ENCODE measurements around the gene PGLYRP2.

The PGLYRP2 gene

GRCh38 chr19:15442142-15442920 lies 37.0 kb downstream of the PGLYRP2 start:
- H3K4me3 ChIP-seq (ENCODE audit: low read depth, low read length), result no peak overlapping the region

DNA sequence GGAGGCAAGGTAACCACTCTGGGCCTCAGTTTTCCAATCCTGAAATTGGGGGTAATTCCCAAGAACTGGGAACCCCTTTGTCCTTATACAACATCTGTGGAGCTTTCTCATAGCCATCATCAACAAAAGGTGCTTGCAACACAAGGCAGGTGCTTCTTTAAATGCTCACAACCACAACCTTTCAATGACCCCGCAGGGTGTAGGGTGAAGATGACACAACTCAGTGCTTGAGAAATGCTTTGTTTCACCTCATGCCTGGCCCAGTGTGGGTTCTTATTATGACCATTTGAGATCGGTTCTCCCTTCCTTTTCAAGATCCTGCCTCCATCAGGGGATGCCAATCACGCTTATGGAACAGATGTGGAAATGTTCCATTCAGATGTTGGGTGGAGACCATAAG lies 38.0 kb downstream of the PGLYRP2 start:
- H3K4me3 ChIP-seq (ENCODE audit: low read depth, low read length), result no peak overlapping the region

DNA sequence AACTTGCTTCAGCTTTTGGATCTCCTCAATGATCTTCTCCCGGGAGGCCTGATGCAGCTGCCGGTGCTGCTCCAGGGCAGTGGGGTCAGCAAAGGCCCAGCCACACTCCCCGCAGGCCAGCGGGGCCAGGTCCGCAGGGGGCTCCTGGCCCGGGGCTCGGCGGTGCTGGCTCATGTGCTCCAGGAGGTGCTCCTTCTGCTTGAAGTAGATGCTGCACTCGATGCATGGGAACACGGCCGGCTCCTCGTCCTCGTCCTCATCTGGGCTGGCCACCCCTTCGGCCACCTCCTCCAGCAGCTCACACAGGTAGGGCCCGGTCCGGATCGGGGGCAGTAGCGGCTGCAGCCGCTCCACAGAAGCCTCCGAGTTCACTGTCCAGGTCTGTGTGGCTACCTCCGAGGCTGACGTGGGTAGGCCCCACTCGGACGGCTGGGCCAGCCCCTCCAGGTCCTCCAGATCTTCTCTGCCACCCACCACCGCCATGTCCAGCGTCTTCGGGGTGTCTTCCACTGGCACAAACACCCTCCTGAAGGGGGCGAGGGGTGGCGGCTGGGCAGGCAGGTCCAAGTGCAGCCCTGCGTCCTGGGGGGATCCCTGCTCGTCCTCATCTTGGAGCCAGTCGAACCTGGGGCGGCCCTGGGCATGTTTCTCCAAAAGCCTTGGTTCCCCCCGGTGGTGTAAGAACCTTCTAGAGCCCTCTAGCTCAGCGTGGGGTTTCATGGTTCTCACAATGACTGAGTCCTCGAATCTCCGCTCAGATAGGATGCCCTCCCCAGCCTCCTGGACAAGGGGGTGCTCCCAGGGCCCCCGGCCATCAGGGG lies 39.3 kb downstream of the PGLYRP2 start:
- H3K4me3 ChIP-seq (ENCODE audit: low read depth, low read length), result no peak overlapping the region

- H3K4me3 ChIP-seq (ENCODE audit: low read depth, low read length), result no peak overlapping the region
Observed at GRCh38 chr19:15439078-15439799, 40.1 kb downstream of the PGLYRP2 start.

- no peak overlapping the region for H3K4me3 ChIP-seq (ENCODE audit: low read depth, low read length)
Observed at GRCh38 chr19:15438577-15438976, 40.7 kb downstream of the PGLYRP2 start.

GRCh38 chr19:15438124-15438496 lies 41.2 kb downstream of the PGLYRP2 start:
- no peak overlapping the region for H3K4me3 ChIP-seq (ENCODE audit: low read depth, low read length)

DNA sequence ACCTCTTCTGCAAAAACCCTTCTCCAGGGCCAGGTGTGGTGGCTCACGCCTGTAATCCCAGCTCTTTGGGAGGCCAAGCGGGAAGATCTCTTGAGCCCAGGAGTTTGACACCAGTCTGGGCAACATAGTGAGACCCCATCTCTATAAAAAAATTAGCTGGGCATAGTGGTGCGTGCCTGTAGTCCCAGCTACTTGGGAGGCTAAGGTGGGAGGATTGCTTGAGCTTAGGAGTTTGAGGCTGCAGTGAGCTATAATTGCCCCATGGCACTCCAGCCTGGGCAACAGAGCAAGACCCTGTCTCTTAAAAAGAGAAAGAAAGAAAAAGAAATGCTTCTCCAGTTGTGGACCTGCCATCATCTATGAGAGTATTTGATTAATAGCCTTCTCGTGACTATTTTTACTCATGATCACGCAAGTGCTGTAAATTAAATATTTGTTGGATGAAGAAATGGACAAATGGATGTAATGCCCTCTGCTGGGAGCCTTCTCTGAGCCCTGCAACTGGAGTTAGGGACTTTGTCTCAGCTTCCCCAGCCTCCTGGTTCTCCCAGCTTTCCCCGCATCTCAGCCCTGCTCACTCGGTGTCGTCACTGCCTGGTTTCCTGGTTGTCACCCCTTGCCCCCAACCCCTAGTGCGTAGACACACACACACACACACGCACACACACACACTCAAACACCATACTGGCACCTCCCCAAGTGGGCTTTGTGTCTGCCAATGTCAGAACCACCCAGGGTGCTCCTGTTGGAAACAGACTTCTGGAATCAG lies 41.8 kb downstream of the PGLYRP2 start:
- no peak overlapping the region for H3K4me3 ChIP-seq (ENCODE audit: low read depth, low read length)

- H3K4me3 ChIP-seq (ENCODE audit: low read depth, low read length), result no peak overlapping the region
Observed at GRCh38 chr19:15436826-15437110, 42.5 kb downstream of the PGLYRP2 start.

DNA sequence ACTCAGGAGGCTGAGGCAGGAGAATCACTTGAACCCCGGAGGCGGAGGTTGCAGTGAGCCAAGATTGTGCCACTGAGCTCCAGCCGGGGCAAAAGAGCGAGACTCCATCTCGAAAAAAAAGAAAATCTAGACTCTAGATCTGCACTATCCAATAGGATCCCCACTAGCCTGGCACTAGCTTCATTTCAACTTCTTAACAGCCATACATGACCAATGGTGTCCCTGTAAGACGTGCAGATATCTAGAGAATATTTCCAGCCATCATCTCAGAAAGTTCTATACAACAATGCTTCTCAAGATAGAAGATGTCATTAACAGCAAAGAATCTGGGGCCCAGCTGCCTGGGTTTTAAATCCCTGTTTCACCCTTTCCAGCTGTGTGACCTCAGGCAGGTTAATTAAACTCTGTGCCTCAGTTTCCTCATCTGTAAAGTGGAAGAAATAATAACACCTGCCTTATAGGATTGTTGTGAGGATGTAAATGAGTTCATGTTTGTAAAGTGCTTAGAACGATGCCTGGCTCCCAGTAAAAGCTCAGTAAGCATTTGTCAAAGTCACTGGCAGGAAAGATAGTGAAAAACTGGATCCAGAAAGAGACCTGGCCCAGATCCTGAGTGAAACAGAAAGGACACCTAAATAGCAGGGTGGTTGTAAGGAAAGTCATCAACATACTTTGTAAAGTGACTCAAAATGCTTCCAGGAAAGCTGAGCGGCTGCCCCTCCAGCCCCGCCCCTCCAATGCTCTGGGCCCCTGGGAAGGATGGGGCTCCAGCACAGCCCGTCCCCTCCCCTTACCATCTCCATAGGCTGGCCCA lies 43.1 kb downstream of the PGLYRP2 start:
- H3K4me3 ChIP-seq (ENCODE audit: low read depth, low read length), result no peak overlapping the region

DNA sequence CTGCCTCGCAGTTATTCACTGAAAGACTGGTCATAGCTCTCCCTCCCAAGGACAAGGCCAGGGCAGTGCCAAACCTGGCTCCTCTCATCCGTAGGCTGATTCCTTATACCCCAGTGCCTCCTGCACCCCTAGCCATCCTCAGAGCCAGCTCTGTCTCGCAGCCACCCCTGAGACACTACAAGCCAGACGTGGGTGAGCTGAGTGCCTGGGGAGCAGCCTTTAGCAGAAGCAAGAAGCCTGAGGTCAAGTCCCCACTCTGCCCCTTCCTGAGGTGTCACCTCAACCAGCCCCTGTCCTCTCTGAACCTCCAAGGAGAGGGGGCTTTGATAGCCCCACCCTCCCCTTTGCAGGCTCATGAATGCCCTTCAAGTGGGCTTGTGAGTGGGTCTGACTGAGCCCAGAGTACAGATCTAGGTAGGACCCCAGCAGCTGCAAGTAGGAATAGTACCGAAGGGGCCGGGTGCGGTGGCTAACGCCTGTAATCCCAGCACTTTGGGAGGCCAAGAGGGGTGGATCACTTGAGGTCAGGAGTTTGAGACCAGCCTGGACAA lies 45.7 kb downstream of the PGLYRP2 start:
- peak overlapping the region; percentile 74 for H3K4me3 ChIP-seq (ENCODE audit: low read depth, low read length)

- peak overlapping the region; percentile 74 for H3K4me3 ChIP-seq (ENCODE audit: low read depth, low read length)
Observed at GRCh38 chr19:15432629-15433518, 46.4 kb downstream of the PGLYRP2 start.

- H3K4me3 ChIP-seq (ENCODE audit: low read depth, low read length), result peak overlapping the region; percentile 81
Observed at GRCh38 chr19:15432018-15432494, 47.2 kb downstream of the PGLYRP2 start.

DNA sequence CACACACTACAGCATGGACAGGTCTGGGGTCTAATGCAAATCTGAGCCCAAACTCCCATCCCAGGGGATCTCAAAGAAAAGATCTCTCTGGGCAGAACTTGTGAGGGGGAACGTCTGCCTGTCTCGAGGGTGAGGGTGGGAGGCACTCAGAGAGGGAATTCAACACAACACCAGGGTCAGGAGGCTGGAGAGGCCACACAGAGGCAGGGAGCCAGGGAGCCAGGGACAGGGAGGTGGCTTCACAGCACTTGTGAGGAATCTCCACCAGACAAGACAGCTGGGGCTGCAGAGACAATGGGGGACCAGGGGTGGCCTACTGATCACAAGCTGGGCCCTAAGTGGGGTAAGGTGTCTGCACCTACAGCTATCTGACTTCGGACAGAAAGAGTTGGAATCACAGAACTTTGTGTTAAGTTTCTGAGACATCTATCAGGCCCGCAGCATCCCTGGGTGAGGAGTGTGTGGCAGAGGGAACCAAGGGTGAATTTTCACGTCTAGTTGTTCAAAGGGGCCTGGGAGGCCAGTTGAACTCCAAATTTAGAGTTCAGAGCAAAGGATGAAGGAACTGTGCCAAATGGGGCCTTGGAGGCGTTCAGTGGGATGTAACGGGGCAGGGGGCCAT lies 47.8 kb downstream of the PGLYRP2 start:
- H3K4me3 ChIP-seq (ENCODE audit: low read depth, low read length), result peak overlapping the region; percentile 81

GRCh38 chr19:15430526-15431120 lies 48.7 kb downstream of the PGLYRP2 start:
- no peak overlapping the region for H3K4me3 ChIP-seq (ENCODE audit: low read depth, low read length)

GRCh38 chr19:15429825-15430467 lies 49.4 kb downstream of the PGLYRP2 start:
- no peak overlapping the region for H3K4me3 ChIP-seq (ENCODE audit: low read depth, low read length)

DNA sequence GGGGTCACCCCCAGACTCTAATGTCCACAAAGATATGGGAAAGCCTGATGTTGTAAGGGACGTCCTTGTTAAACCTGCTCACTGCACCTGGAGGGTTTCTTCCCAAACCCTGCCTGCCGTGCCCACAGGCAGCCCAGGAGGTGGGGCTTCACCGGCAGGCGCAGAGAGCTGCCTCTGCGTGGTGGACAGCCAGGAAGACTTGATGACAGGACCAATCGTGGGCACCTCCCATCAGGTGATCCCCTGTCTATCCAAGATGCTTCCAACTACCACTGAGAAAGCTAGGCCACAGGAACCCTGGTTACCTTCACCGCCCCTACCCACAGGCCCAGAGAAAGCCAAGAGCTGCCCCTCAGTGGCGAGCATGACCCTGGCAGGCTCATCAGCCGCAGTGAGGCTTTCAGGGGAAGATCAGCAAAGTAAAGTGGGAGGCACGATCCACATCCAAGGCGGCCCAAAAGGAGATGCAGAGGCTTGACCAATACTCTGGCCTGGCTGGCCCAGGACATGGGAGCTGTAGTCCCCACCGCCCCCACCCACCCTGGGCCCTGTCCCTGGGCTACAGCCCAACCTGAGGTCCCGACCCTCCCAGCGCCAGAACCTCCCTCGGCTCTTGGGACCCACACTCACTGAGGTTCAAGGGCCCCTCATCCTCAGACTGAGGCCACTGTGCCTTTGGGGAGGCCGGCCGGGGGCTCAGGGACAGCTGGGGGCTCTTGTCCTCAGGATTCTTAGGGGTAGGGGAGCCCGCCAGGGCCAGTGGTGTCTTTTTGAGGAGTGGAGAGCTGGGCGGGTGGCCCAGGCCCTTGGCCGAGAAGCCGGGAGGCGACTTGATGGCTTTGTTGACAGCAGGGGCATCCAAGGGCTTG lies 50.1 kb downstream of the PGLYRP2 start:
- H3K4me3 ChIP-seq (ENCODE audit: low read depth, low read length), result no peak overlapping the region

All from iPS-11a (cell line).